ENCODE measurements around the gene FGR. TPM values are rescaled to one million over a fixed set of nuclear protein-coding genes. Genes with fewer than 3 reads are reported as not detected.

Gene FGR
- total and polyA plus RNA-seq, 2 of the 13 experiments (the other 11 are each of a cell fraction or from before 2014, with no cell fraction given), result not detected

GRCh38 chr1:27621051-27621920 is 13.7 kb downstream of the FGR start (continued):
- TF ChIP-seq ZNF17 (CRISPR knock-in tag; IDR thresholded peaks at IDR 0.05) (no peak), YEATS2 (CRISPR knock-in tag; IDR thresholded peaks at IDR 0.05; ENCODE audit: borderline replicate concordance) (no peak), IKZF4 (CRISPR knock-in tag; IDR thresholded peaks at IDR 0.05; ENCODE audit: borderline replicate concordance, low read depth, not compliant biosample characterization) (no peak), HOXD1 (CRISPR knock-in tag; IDR thresholded peaks at IDR 0.05) (no peak), CREM (IDR thresholded peaks at IDR 0.05) (peak; percentile 43; the same call in 1 of the 2 replicates), CREM (CRISPR knock-in tag; IDR thresholded peaks at IDR 0.05) (no peak), DPF2 (CRISPR knock-in tag; IDR thresholded peaks at IDR 0.05; ENCODE audit: borderline replicate concordance, low read depth) (0 out of 2 replicates have a peak, but pooled peaks have one; percentile 10), ZNF710 (CRISPR knock-in tag; IDR thresholded peaks at IDR 0.05; ENCODE audit: borderline replicate concordance) (no peak), ZFP90 (CRISPR knock-in tag; IDR thresholded peaks at IDR 0.05; ENCODE audit: borderline replicate concordance) (0 out of 2 replicates have a peak, but pooled peaks have one; percentile 22), ZNF816 (CRISPR knock-in tag; IDR thresholded peaks at IDR 0.05; ENCODE audit: borderline replicate concordance) (no peak), ATF5 (CRISPR knock-in tag; IDR thresholded peaks at IDR 0.05; ENCODE audit: low read depth) (no peak), THRA (CRISPR knock-in tag; IDR thresholded peaks at IDR 0.05; ENCODE audit: borderline replicate concordance) (no peak), ZNF530 (CRISPR knock-in tag; IDR thresholded peaks at IDR 0.05; ENCODE audit: low read depth) (no peak), ZBTB38 (CRISPR knock-in tag; IDR thresholded peaks at IDR 0.05) (no peak), ZNF343 (CRISPR knock-in tag; IDR thresholded peaks at IDR 0.05) (no peak), ZNF382 (CRISPR knock-in tag; IDR thresholded peaks at IDR 0.05; ENCODE audit: borderline replicate concordance) (no peak), ELF4 (CRISPR knock-in tag; IDR thresholded peaks at IDR 0.05; ENCODE audit: borderline replicate concordance) (no peak), ARNT (IDR thresholded peaks at IDR 0.05) (no peak), ZNF33A (CRISPR knock-in tag; IDR thresholded peaks at IDR 0.05; ENCODE audit: borderline replicate concordance) (no peak), PCBP1 (IDR thresholded peaks at IDR 0.05; ENCODE audit: borderline replicate concordance, low read depth, low read length) (no peak), ESRRA (CRISPR knock-in tag; IDR thresholded peaks at IDR 0.05; ENCODE audit: low read depth) (no peak), PLRG1 (conservative IDR thresholded peaks at IDR 0.05) (no peak), NFE2L1 (CRISPR knock-in tag; IDR thresholded peaks at IDR 0.05; ENCODE audit: borderline replicate concordance) (no peak), ARNTL (CRISPR knock-in tag; IDR thresholded peaks at IDR 0.05) (no peak), FOSL2 (CRISPR knock-in tag; IDR thresholded peaks at IDR 0.05) (peak; percentile 54; the same call in 1 of the 2 replicates)
